GM18519 (cell line): ENCODE measurements around the gene NPY4R2.
"Not testable (repeated sequence)": the region's sequence is repeated elsewhere in the genome, so short reads cannot be mapped to it uniquely, and the experiment has no call there.

Experiments used
- ATAC-seq: cut with Tn5 transposase; IDR thresholded peaks from one replicate; pipeline ENCODE4 v1.9.1; 2021; ENCODE audit warnings: mild to moderate bottlenecking, moderate library complexity; ENCODE audit not compliant: unreplicated experiment, low FRiP score

The NPY4R2 gene

DNA sequence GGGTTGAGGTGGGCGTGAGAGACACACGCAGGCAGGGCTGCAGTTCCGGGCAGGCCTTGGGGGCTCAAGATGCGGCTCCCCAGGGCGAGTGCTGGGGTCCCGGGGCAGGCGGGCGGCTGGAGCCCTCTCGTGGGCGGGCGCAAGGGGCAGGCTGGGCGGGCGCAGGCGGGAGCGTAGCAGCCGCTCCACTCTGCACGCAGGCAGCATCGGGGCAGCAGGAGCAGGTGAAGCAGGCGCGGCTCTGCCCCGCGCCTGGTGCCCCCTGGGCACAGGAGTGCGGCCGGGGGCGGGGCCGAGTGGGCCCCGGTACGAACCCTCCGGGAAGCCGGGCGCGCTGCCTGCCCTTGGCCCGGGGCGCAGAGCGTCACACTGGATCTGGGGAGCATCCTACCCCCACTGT is at the start of gene NPY4R2:
Gene NPY4R2, plus strand, starts transcription at position 188 of the 400 bp plus-strand sequence. CDS start 3,326 bp downstream, outside the sequence.
- ATAC-seq, result not testable (repeated sequence)

DNA sequence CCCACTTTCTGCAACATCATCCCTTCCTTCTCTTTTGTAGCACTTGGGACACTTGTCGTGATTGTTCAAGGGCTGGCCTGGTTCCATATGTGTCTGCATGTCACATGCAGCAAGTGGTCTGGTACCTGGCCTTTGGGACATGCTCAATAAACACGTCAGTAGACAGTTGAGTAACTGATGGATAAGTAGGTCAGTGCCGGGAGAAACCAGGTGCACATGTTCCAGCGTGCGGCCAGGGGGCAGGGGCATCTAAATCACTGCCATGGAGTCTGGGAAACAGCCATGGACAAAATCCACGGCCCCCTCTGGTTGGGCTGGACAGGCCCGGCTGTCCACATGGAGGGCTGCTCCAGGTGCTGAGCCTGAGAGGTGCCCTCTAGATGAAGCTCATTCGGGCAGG is 47.6 kb upstream of the NPY4R2 start:
- not testable (repeated sequence) for ATAC-seq

DNA sequence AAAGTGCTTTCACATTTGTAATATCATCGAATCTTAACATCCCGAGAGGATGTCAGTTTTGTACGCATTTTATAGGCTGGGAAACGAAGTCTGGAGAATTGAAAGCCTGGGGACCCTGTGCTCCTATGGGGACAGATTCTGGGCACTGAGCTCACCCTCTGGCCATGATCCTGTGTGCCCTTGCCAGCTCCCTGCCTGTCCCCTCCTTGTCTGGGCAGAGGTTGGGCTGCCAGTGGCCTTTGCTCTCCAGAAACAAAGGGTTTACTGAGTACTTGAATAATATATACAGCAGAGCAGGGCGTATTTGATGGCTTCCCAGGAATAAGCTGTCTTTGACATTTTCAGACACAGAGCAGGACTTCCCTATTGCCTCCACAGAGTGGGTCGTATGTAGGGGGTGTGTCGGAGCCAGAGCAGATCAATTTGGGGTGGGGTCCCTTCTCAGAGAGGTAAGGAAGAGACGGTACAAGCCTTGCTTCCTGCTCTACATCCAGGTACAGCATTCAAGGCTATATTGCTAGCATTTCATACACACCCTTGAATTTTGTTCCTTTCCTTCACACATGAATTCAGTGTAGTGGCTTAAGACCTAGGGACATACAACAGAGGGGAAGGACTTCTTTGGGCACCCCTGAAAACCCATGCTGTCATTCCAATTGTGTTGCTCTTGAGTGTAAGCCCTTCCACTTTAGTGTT is 46.8 kb upstream of the NPY4R2 start:
- not testable (repeated sequence) for ATAC-seq

DNA sequence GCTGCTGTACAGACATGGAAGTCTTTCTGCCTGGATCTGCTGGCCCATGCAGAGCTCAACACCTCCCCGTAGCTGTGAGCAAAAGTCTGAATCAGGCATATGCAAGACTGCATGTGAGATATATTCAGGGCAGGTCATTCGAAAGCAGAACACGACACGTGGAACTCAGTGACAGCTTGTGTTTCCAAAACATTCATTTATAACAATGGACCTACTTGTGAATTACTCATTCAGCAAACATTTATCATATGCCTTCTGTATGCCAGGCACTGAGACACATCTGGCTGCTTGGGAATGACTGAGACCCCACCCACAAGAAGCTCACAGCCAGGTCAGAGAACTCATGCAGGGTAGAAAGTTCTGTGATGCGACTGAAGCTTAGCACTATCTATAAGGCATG is 46.2 kb upstream of the NPY4R2 start:
- not testable (repeated sequence) for ATAC-seq

- not testable (repeated sequence) for ATAC-seq
Measured at GRCh38 chr10:47884239-47884638, 34.2 kb upstream of the NPY4R2 start.

- not testable (repeated sequence) for ATAC-seq
Measured at GRCh38 chr10:47884934-47885333, 33.5 kb upstream of the NPY4R2 start.

- not testable (repeated sequence) for ATAC-seq
Measured at GRCh38 chr10:47886356-47886755, 32.1 kb upstream of the NPY4R2 start.

- not testable (repeated sequence) for ATAC-seq
Measured at GRCh38 chr10:47886827-47887226, 31.6 kb upstream of the NPY4R2 start.

DNA sequence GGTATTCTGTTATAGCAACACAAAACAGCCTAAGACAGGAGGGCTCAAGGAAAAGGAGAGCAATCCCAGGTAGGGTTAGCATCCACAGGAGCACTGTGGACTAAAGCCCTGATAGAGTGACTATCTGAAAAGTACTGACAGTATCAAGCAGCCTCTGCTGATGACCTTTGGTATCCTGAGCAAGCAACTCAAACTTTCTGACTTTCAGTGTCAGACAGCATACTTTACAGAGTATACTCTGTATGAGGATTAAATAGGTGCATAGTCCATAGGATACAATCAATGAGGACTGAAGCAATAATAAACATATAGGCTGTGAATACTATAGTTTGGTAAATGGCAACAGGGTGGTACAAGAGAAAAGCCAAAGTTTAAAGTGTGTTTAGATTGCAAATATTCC is 27.7 kb upstream of the NPY4R2 start:
- ATAC-seq, result not testable (repeated sequence)

GRCh38 chr10:47892494-47893261 is 25.8 kb upstream of the NPY4R2 start:
- ATAC-seq, result not testable (repeated sequence)

DNA sequence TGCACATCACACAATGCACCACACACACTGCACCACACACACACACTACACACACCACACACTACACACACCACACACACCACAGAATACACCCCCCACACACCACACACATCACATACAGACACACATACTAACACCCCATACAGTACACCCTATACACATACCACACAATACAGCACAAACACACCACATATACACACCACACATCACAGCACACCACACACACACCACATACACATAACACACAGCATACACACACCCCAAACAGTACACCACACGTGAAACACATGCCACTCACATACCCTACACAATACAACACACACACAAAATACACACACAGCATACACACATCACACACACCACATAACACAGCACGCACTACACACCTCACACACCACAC is 23.9 kb upstream of the NPY4R2 start:
- not testable (repeated sequence) for ATAC-seq

- ATAC-seq, result not testable (repeated sequence)
Measured at GRCh38 chr10:47897813-47898212, 20.6 kb upstream of the NPY4R2 start.

- not testable (repeated sequence) for ATAC-seq
Measured at GRCh38 chr10:47909333-47909732, 9.1 kb upstream of the NPY4R2 start.

DNA sequence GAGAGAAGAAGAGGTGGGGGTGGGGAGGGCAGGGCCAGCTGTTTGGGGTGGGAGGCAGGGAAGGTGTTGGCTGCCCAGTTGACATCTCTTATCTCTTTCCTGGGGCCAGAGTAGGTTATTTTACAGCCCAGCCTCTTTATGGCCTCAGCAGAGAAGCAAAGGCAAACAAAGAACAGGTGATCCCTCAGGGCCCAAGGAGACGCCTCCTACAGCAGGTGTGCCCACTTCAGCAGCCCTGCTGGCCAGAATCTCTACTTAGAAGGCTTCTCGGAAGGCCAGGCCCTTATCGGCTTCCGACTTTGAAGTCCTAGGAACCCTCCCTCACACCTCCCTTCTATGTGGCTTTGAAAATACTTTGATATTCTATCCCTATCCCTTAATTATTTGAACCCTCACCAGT is 8.0 kb upstream of the NPY4R2 start:
- not testable (repeated sequence) for ATAC-seq

- ATAC-seq, result not testable (repeated sequence)
Measured at GRCh38 chr10:47914052-47914451, 4.4 kb upstream of the NPY4R2 start.

GRCh38 chr10:47915849-47916548 is 2.5 kb upstream of the NPY4R2 start:
- ATAC-seq, result not testable (repeated sequence)

DNA sequence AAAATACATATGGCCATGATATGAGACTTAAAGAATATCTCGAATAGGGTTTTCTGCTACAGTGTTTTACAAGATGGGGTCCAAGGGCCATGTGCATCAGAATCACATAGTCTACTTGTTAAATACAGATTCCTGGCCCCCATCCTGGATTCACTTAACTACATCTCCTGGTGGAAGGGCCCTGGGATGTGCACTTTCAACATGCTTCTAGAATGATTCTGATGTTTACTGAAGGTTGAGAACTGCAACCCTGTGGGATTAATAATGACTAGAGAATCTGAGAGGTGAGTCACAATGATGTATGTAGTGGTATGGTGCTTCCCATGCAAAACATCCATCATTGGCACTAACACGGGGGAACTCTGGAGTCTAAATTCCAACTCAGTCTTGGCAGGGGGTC is 2.1 kb downstream of the NPY4R2 start:
- not testable (repeated sequence) for ATAC-seq

DNA sequence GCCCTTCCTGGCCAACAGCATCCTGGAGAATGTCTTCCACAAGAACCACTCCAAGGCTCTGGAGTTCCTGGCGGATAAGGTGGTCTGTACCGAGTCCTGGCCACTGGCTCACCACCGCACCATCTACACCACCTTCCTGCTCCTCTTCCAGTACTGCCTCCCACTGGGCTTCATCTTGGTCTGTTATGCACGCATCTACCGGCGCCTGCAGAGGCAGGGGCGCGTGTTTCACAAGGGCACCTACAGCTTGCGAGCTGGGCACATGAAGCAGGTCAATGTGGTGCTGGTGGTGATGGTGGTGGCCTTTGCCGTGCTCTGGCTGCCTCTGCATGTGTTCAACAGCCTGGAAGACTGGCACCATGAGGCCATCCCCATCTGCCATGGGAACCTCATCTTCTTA is 4.0 kb downstream of the NPY4R2 start:
- not testable (repeated sequence) for ATAC-seq

DNA sequence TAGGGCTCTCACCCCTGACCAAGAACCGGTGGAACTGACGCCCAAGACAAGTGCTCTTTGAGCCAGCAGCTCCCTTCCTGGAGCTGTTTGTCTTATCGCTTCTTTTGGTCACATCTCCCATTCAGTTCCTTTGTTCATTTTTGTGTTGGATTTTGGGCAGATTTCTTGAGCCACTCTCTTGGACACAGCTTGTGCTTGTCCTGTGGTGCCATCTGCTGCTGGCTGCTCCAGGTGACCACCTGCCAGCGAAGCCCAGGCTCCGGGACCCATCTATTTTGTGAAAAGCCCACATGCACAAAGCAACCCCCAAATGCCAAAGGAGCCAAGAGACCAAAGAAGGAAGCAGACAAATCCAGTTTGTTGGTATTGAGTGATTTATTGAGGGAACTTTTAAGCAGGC is 6.2 kb downstream of the NPY4R2 start:
- not testable (repeated sequence) for ATAC-seq

DNA sequence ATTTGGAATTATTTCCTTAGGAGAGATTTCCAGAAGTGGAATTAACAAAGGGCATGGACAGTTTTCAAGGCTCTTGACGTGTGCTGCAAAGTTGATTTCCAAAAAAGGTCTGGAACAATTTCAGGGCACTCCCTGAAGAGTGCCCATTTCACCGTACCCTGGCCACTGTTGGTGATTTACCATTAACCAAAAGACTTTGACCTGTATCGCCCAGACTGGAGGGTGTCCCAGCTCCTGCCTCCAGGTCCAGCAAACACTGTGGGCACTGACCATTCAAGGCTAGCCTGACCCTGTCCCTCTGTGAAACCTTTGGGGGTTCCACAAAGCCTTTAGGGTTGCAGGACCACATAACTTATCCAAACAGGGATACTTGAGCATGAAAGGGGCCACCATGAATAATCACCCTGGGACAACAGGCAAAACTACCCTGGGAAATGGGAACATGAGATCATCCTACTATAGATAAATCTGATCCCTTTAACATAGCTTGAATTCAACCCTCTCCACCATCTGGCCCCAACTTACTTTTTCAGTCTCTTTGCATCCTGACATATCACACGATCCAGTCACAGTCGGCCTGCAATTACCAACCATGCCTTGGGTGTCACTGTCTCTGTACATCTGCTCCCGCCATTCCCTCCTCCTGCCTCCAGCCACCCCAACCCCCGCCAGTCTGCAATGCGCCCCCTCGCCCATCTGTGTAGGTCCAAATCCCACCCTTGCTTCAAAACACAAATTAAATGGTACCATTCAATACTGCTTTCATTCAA is 8.9 kb downstream of the NPY4R2 start:
- not testable (repeated sequence) for ATAC-seq
